Astrocyte (in vitro differentiated cells and primary cell): Measurements from ENCODE around the gene DUSP2. TPM values are rescaled to one million over a fixed set of nuclear protein-coding genes. Genes with fewer than 3 reads are reported as not detected.
A peak's percentile ranks its signal among the peaks of the same experiment; 100 is the strongest.

Experiments
- DNase-seq: peaks from one replicate; pipeline ENCODE4 v3.0.0-alpha.2; 2010; ENCODE audit warnings: low read depth
- FAIRE-seq: peaks from 2 replicates; lab custom pipeline; 2011; peaks lifted over from hg19 to GRCh38; lab: Jason Lieb, UNC
- H2AFZ ChIP-seq: 2 replicates; pipeline ENCODE4 v1.6.0; 2012; ENCODE audit warnings: low read depth, low read length, inconsistent platforms
- H3K27ac ChIP-seq: 2 replicates; pipeline ENCODE4 v1.5.1; 2011; ENCODE audit warnings: low read depth, low read length, inconsistent platforms
- H3K27me3 ChIP-seq: 2 replicates; pipeline ENCODE4 v1.6.0; 2011; ENCODE audit warnings: low read length, inconsistent platforms; ENCODE audit not compliant: insufficient read depth
- H3K36me3 ChIP-seq: 2 replicates; pipeline ENCODE4 v1.5.1; 2011; ENCODE audit warnings: low read length, inconsistent platforms; ENCODE audit not compliant: insufficient read depth
- H3K4me1 ChIP-seq: 2 replicates; pipeline ENCODE4 v1.5.1; 2011; ENCODE audit warnings: low read length, inconsistent platforms; ENCODE audit not compliant: insufficient read depth
- H3K4me2 ChIP-seq: 2 replicates; pipeline ENCODE4 v1.6.0; 2012; ENCODE audit warnings: low read length, inconsistent platforms
- H3K4me3 ChIP-seq: 2 replicates; pipeline ENCODE4 v1.5.1; 2011; ENCODE audit warnings: low read depth, mild to moderate bottlenecking, low read length, inconsistent platforms; ENCODE audit not compliant: insufficient read depth
- H3K79me2 ChIP-seq: 2 replicates; pipeline ENCODE4 v1.6.0; 2012; ENCODE audit warnings: mild to moderate bottlenecking, low read length, inconsistent platforms; ENCODE audit not compliant: insufficient read depth
- H3K9ac ChIP-seq: 2 replicates; pipeline ENCODE4 v1.6.0; 2012; ENCODE audit warnings: mild to moderate bottlenecking, low read length, inconsistent platforms
- H3K9me3 ChIP-seq: 2 replicates; pipeline ENCODE4 v1.5.1; 2012; ENCODE audit warnings: low read depth, mild to moderate bottlenecking, low read length, inconsistent platforms; ENCODE audit not compliant: insufficient read depth
- H4K20me1 ChIP-seq: 2 replicates; pipeline ENCODE4 v1.6.0; 2012; ENCODE audit warnings: low read length, inconsistent platforms; ENCODE audit not compliant: insufficient read depth
- H3K27ac Mint-ChIP-seq: one replicate; pipeline ENCODE4 v1.8.0; 2021; ENCODE audit warnings: mild to moderate bottlenecking, mixed read lengths; ENCODE audit not compliant: unreplicated experiment
- H3K27me3 Mint-ChIP-seq: one replicate; pipeline ENCODE4 v1.8.0; 2021; ENCODE audit warnings: low read depth, mixed read lengths; ENCODE audit not compliant: unreplicated experiment
- H3K36me3 Mint-ChIP-seq: one replicate; pipeline ENCODE4 v1.8.0; 2021; ENCODE audit warnings: low read depth, mixed read lengths; ENCODE audit not compliant: unreplicated experiment
- H3K4me1 Mint-ChIP-seq: one replicate; pipeline ENCODE4 v1.8.0; 2021; ENCODE audit warnings: low read depth, mixed read lengths; ENCODE audit not compliant: unreplicated experiment
- H3K4me3 Mint-ChIP-seq: one replicate; pipeline ENCODE4 v1.8.0; 2021; ENCODE audit warnings: mild to moderate bottlenecking, moderate library complexity, mixed read lengths; ENCODE audit not compliant: unreplicated experiment
- H3K9me3 Mint-ChIP-seq: one replicate; pipeline ENCODE4 v1.8.0; 2021; ENCODE audit warnings: mild to moderate bottlenecking, mixed read lengths; ENCODE audit not compliant: unreplicated experiment
- CTCF ChIP-seq: IDR thresholded peaks from 2 replicates; pipeline ENCODE4 v1.5.1; 2011; ENCODE audit warnings: low read depth, mild to moderate bottlenecking, inconsistent platforms, low read length, moderate library complexity; ENCODE audit not compliant: insufficient read depth
- EZH2 ChIP-seq: IDR thresholded peaks from 2 replicates; pipeline ENCODE4 v1.6.1; 2012; ENCODE audit warnings: mild to moderate bottlenecking, low read length, inconsistent platforms; ENCODE audit not compliant: insufficient read depth
- total RNA-seq: library from RNA; stranded (reverse); gene quantifications from 2 replicates; pipeline ENCODE4 v1.2.1, GENCODE V29; 2021

Gene DUSP2
- total RNA-seq, 1 donor from 2014 or later: 0.95 TPM

GRCh38 chr2:96109361-96109680, 35.9 kb downstream of the DUSP2 start:
- Histone ChIP-seq H3K4me3 (no peak overlapping the region), H3K27ac (no peak overlapping the region), H3K79me2 (no peaks in the 10 kb centered on the region), H3K36me3 (no peaks in the 10 kb centered on the region), H3K9ac (no peak overlapping the region), H3K4me1 (no peaks in the 10 kb centered on the region), H2AFZ (no peak overlapping the region), H3K9me3 (peaks cover 13% of the 10 kb centered on the region), H4K20me1 (no peaks in the 10 kb centered on the region), H3K4me2 (no peak overlapping the region), H3K27me3 (peaks cover 4% of the 10 kb centered on the region)
- H3K36me3 Mint-ChIP-seq: peaks cover 2% of the 10 kb centered on the region
- H3K27me3 Mint-ChIP-seq: peaks cover 38% of the 10 kb centered on the region
- FAIRE-seq (no peak), DNase-seq (no peak)
- TF ChIP-seq CTCF (no peak), EZH2 (no peak)
- peaks cover 5% of the 10 kb centered on the region for H3K4me1 Mint-ChIP-seq
- H3K4me3 Mint-ChIP-seq: no peak overlapping the region
- peaks cover 10% of the 10 kb centered on the region for H3K9me3 Mint-ChIP-seq
- no peak overlapping the region for H3K27ac Mint-ChIP-seq

DNA sequence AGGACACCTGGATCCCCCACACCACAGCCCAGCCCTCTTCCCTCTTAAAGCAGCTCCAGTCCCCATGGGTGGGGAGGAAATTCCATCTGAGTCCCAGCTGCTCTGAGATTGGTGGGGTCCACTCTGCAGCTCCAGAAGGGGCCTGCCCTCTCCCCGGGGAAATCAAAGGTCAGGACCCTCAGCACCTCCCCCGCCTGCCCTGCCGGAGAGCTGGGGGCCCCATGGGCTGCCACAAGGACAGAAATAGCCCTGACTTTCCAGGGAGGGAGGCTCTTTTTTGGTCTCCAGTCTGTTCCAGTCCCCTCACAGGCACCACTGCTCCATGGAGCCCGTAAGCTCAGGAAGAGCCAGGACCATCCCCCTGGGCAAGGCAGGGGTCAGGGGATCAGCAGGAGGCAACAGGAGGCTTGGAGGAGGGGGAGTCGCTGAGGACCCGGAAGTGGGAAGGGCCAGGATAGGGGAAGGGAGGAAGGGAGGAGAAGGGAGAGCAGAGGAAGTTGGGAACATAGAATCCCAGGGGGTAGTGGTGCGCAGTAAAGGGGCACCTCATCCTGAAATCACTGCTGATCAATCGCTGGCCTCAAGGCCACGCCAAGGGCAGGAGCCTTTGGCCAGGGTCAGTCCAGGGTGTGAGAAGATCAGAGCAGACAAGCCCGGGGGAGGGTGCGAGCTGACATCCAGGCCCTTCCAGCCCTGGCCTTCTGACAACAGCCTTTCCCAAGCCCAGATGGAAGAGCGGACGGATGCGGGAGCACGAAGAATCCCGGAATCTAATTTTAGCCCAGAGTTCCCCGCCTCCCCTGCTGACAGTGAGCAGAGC, 36.5 kb downstream of the DUSP2 start:
- no peaks in the 10 kb centered on the region for H3K79me2 ChIP-seq
- peaks cover 10% of the 10 kb centered on the region for H3K9me3 Mint-ChIP-seq
- H3K27me3 ChIP-seq: peaks cover 2% of the 10 kb centered on the region
- peak overlapping the region; percentile 15 for H2AFZ ChIP-seq
- no peak overlapping the region for H3K4me3 Mint-ChIP-seq
- no peak overlapping the region for H3K4me2 ChIP-seq
- DNase-seq (no peak), FAIRE-seq (no peak)
- H3K9ac ChIP-seq: no peak overlapping the region
- H3K27ac Mint-ChIP-seq: no peak overlapping the region
- no peaks in the 10 kb centered on the region for H4K20me1 ChIP-seq
- H3K36me3 Mint-ChIP-seq: peaks cover 2% of the 10 kb centered on the region
- no peaks in the 10 kb centered on the region for H3K4me1 ChIP-seq
- no peak overlapping the region for H3K27ac ChIP-seq
- peaks cover 34% of the 10 kb centered on the region for H3K27me3 Mint-ChIP-seq
- H3K9me3 ChIP-seq: peaks cover 13% of the 10 kb centered on the region
- no peaks in the 10 kb centered on the region for H3K36me3 ChIP-seq
- H3K4me3 ChIP-seq: no peak overlapping the region
- peaks cover 5% of the 10 kb centered on the region for H3K4me1 Mint-ChIP-seq
- TF ChIP-seq CTCF (no peak), EZH2 (no peak)

GRCh38 chr2:96108151-96108540, 37.1 kb downstream of the DUSP2 start:
- no peaks in the 10 kb centered on the region for H3K79me2 ChIP-seq
- H3K36me3 ChIP-seq: no peaks in the 10 kb centered on the region
- peaks cover 10% of the 10 kb centered on the region for H3K9me3 Mint-ChIP-seq
- no peak overlapping the region for H3K27ac ChIP-seq
- DNase-seq (no peak), FAIRE-seq (no peak)
- no peak overlapping the region for H3K4me3 ChIP-seq
- H3K4me1 ChIP-seq: no peaks in the 10 kb centered on the region
- peaks cover 2% of the 10 kb centered on the region for H3K36me3 Mint-ChIP-seq
- no peak overlapping the region for H3K4me2 ChIP-seq
- no peak overlapping the region for H2AFZ ChIP-seq
- TF ChIP-seq CTCF: no peak
- TF ChIP-seq EZH2: no peak
- peaks cover 2% of the 10 kb centered on the region for H3K27me3 ChIP-seq
- H3K4me3 Mint-ChIP-seq: no peak overlapping the region
- H3K4me1 Mint-ChIP-seq: peaks cover 5% of the 10 kb centered on the region
- no peaks in the 10 kb centered on the region for H4K20me1 ChIP-seq
- H3K27me3 Mint-ChIP-seq: peaks cover 29% of the 10 kb centered on the region
- H3K9me3 ChIP-seq: peaks cover 13% of the 10 kb centered on the region
- H3K9ac ChIP-seq: no peak overlapping the region
- no peak overlapping the region for H3K27ac Mint-ChIP-seq
